K562 (cell line): ENCODE data around the gene ACAA2.
"Not testable (repeated sequence)": the region's sequence is repeated elsewhere in the genome, so short reads cannot be mapped to it uniquely, and the experiment has no call there.

Experiments
- CREB3L1 ChIP-seq: fragments of 450-650 bp; IDR thresholded peaks from 2 replicates; pipeline ENCODE4 v1.6.1; 2014; ENCODE audit warnings: low read depth, mild to moderate bottlenecking, moderate library complexity, borderline replicate concordance
- CTCF ChIP-seq, 3 experiments: IDR thresholded peaks in 2 of 3; conservative IDR thresholded peaks in 1 of 3; 2 replicates each; pipeline ENCODE4 v1.5.1; 2011 to 2012; ENCODE audit warnings: low read length in 3 of 3, mild to moderate bottlenecking in 3 of 3, control low read depth in 2 of 3, improper control_type of control experiment in 1 of 3, inconsistent platforms in 1 of 3, low read depth in 1 of 3, mixed read lengths in 1 of 3, moderate library complexity in 1 of 3; ENCODE audit not compliant: insufficient read depth in 2 of 3
- ELF4 ChIP-seq: fragments of 450-650 bp; formaldehyde crosslinking; IDR thresholded peaks from 2 replicates; pipeline ENCODE4 v1.4.0; 2022; ENCODE audit warnings: missing genetic modification characterization
- FOXK2 ChIP-seq, 2 experiments: fragments of 450-650 bp; IDR thresholded peaks in 1 of 2; conservative IDR thresholded peaks in 1 of 2; 2 replicates each; pipeline ENCODE4 v1.6.1; 2016; ENCODE audit warnings: low read depth in 2 of 2, mild to moderate bottlenecking in 1 of 2
- HMBOX1 ChIP-seq: sonication (generic); IDR thresholded peaks from 2 replicates; pipeline ENCODE4 v1.6.1; 2016
- HNRNPL ChIP-seq: fragments of 200-400 bp; formaldehyde crosslinking; IDR thresholded peaks from 2 replicates; pipeline ENCODE4 v1.6.1; 2017; ENCODE audit warnings: low read depth, mild to moderate bottlenecking, low read length
- MEF2A ChIP-seq: IDR thresholded peaks from 2 replicates; pipeline ENCODE4 v1.6.1; 2011; ENCODE audit warnings: low read depth, mild to moderate bottlenecking, low read length, moderate library complexity; ENCODE audit not compliant: control insufficient read depth
- MTA2 ChIP-seq: fragments of 450-650 bp; IDR thresholded peaks from 2 replicates; pipeline ENCODE4 v1.6.1; 2016; ENCODE audit warnings: low read depth
- NCOA2 ChIP-seq, 2 experiments: fragments of 450-650 bp; IDR thresholded peaks; 2 replicates each; pipeline ENCODE4 v1.6.1; 2018; ENCODE audit warnings: mild to moderate bottlenecking in 2 of 2, moderate library complexity in 1 of 2; ENCODE audit not compliant: partially characterized antibody in 2 of 2
- NRF1 ChIP-seq, 2 experiments: fragments of 450-650 bp; IDR thresholded peaks in 1 of 2; conservative IDR thresholded peaks in 1 of 2; 2 replicates each; pipeline ENCODE4 v1.6.1; 2014; ENCODE audit warnings: mild to moderate bottlenecking in 2 of 2
- POLR2B ChIP-seq: fragments of 450-650 bp; IDR thresholded peaks from 2 replicates; pipeline ENCODE4 v1.6.1; 2018; ENCODE audit warnings: low read depth; ENCODE audit not compliant: partially characterized antibody
- PREB ChIP-seq: sonication (generic); formaldehyde crosslinking; IDR thresholded peaks from 2 replicates; pipeline ENCODE4 v1.8.1; 2023; ENCODE audit warnings: mild to moderate bottlenecking, missing genetic modification reagents
- ZNF449 ChIP-seq: fragments of 250-450 bp; sonication (Bioruptor Pico); IDR thresholded peaks from 2 replicates; pipeline ENCODE4 v1.8.0; 2022; ENCODE audit warnings: moderate library complexity, mild to moderate bottlenecking, inconsistent platforms
- ZNF551 ChIP-seq: fragments of 250-450 bp; sonication (Bioruptor Pico); IDR thresholded peaks from 2 replicates; pipeline ENCODE4 v1.5.0; 2021; ENCODE audit warnings: mild to moderate bottlenecking, moderate library complexity

- not testable (repeated sequence) for TF ChIP-seq CTCF (IDR thresholded peaks at IDR 0.05 in 2 of 3, conservative IDR thresholded peaks at IDR 0.05 in 1 of 3; ENCODE audit: insufficient read depth in 2 of 3, low read depth in 1 of 3, low read length in 3 of 3); NRF1 (conservative IDR thresholded peaks at IDR 0.05 in 1 of 2, IDR thresholded peaks at IDR 0.05 in 1 of 2); POLR2B; ZNF551; HNRNPL; ZNF449 (CRISPR knock-in tag); PREB (CRISPR knock-in tag); NCOA2 (IDR thresholded peaks at IDR 0.05; ENCODE audit: partially characterized antibody in 2 of 2); ELF4 (CRISPR knock-in tag); FOXK2 (conservative IDR thresholded peaks at IDR 0.05 in 1 of 2, IDR thresholded peaks at IDR 0.05 in 1 of 2; ENCODE audit: low read depth in 2 of 2); CREB3L1; HMBOX1; MTA2; MEF2A
Measured at GRCh38 chr18:49799806-49800205, 13.5 kb downstream of the ACAA2 start.
